Rectal smooth muscle tissue (tissue), 1 donor: Measurements from ENCODE around the gene EEPD1.

ENCODE experiments used
- H3K27ac ChIP-seq: one replicate; pipeline ENCODE4 v1.7.0; 2013; ENCODE audit warnings: low read depth, low read length, inconsistent platforms
- H3K27me3 ChIP-seq: one replicate; pipeline ENCODE4 v1.7.0; 2013; ENCODE audit warnings: low read length; ENCODE audit not compliant: control insufficient read depth, insufficient read depth
- H3K36me3 ChIP-seq: one replicate; pipeline ENCODE4 v1.7.0; 2013; ENCODE audit warnings: low read length; ENCODE audit not compliant: control insufficient read depth, insufficient read depth
- H3K4me1 ChIP-seq: one replicate; pipeline ENCODE4 v1.7.0; 2013; ENCODE audit warnings: low read length; ENCODE audit not compliant: control insufficient read depth, insufficient read depth
- H3K4me3 ChIP-seq: one replicate; pipeline ENCODE4 v1.7.0; 2013; ENCODE audit warnings: low read length
- H3K9ac ChIP-seq: one replicate; pipeline ENCODE4 v1.7.0; 2013; ENCODE audit warnings: low read length

EEPD1 gene

GRCh38 chr7:36348256-36348655, 195.2 kb downstream of the EEPD1 start:
- Histone ChIP-seq H3K36me3 (no peaks in the 10 kb centered on the region), H3K4me1 (no peaks in the 10 kb centered on the region), H3K9ac (no peak overlapping the region), H3K27me3 (no peaks in the 10 kb centered on the region), H3K4me3 (no peak overlapping the region), H3K27ac (no peak overlapping the region)

- no peaks in the 10 kb centered on the region for H3K4me1 ChIP-seq
- H3K9ac ChIP-seq = no peak overlapping the region
- H3K27ac ChIP-seq = no peak overlapping the region
- H3K36me3 ChIP-seq = no peaks in the 10 kb centered on the region
- H3K27me3 ChIP-seq = no peaks in the 10 kb centered on the region
- no peak overlapping the region for H3K4me3 ChIP-seq
Observed at GRCh38 chr7:36348771-36349170, 195.7 kb downstream of the EEPD1 start.

GRCh38 chr7:36349626-36350025, 196.6 kb downstream of the EEPD1 start:
- H3K4me1 ChIP-seq = no peaks in the 10 kb centered on the region
- H3K27me3 ChIP-seq = no peaks in the 10 kb centered on the region
- H3K4me3 ChIP-seq = no peak overlapping the region
- H3K9ac ChIP-seq = no peak overlapping the region
- H3K36me3 ChIP-seq = no peaks in the 10 kb centered on the region
- H3K27ac ChIP-seq = no peak overlapping the region
